ENCODE measurements around the gene CLEC16A.

DNA sequence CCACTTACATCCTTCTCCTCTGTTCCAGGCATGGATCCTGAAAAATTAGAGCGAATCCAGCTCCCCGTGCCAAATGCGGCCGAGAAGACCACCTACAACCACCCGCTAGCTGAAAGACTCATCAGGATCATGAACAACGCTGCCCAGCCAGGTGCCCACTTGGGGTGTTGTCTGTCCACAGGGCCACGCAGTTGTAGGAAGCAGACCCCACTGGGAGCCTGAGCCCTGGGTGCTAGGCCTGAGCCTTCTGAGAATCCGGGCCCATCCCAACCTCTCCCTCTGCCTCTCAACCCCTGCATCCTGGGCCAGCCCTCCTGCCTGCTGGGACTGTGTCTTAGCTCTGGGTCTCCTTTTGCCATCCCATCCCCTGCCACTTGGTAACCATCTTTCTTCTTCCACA lies 95.4 kb downstream of the CLEC16A start:
- TF ChIP-seq, protein P1, sequence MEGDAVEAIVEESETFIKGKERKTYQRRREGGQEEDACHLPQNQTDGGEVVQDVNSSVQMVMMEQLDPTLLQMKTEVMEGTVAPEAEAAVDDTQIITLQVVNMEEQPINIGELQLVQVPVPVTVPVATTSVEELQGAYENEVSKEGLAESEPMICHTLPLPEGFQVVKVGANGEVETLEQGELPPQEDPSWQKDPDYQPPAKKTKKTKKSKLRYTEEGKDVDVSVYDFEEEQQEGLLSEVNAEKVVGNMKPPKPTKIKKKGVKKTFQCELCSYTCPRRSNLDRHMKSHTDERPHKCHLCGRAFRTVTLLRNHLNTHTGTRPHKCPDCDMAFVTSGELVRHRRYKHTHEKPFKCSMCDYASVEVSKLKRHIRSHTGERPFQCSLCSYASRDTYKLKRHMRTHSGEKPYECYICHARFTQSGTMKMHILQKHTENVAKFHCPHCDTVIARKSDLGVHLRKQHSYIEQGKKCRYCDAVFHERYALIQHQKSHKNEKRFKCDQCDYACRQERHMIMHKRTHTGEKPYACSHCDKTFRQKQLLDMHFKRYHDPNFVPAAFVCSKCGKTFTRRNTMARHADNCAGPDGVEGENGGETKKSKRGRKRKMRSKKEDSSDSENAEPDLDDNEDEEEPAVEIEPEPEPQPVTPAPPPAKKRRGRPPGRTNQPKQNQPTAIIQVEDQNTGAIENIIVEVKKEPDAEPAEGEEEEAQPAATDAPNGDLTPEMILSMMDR (IDR thresholded peaks at IDR 0.05 in 4 of 5, conservative IDR thresholded peaks at IDR 0.05 in 1 of 5): no peak
- TF ChIP-seq POLR2A (IDR thresholded peaks at IDR 0.05): no peak
